ENCODE results near the gene TUB.

DNA sequence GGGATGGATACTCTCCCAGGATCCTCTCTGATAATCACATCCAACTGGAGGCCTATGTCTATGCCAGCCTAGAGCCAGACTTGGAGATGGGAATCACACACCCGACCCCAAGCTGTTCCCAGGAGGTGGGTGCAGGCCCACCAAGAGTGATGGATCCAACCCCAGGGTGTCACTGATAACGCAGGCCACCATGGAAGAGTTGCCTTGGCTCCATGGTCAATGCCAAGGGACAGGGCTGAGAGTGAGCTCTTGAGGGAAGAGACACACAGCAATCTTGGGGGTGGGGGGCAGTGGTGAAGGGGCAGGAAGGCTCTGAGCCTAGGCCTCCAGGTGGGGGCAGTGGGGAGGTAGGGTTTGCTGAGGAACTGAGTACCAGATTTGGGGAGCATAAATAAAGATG is 16.9 kb downstream of the TUB start:
- TF ChIP-seq, protein P1, sequence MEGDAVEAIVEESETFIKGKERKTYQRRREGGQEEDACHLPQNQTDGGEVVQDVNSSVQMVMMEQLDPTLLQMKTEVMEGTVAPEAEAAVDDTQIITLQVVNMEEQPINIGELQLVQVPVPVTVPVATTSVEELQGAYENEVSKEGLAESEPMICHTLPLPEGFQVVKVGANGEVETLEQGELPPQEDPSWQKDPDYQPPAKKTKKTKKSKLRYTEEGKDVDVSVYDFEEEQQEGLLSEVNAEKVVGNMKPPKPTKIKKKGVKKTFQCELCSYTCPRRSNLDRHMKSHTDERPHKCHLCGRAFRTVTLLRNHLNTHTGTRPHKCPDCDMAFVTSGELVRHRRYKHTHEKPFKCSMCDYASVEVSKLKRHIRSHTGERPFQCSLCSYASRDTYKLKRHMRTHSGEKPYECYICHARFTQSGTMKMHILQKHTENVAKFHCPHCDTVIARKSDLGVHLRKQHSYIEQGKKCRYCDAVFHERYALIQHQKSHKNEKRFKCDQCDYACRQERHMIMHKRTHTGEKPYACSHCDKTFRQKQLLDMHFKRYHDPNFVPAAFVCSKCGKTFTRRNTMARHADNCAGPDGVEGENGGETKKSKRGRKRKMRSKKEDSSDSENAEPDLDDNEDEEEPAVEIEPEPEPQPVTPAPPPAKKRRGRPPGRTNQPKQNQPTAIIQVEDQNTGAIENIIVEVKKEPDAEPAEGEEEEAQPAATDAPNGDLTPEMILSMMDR (IDR thresholded peaks at IDR 0.05 in 8 of 11, conservative IDR thresholded peaks at IDR 0.05 in 3 of 11), result no peak
- TF ChIP-seq POLR2A (IDR thresholded peaks at IDR 0.05) (no peak), POLR2AphosphoS5 (IDR thresholded peaks at IDR 0.05) (no peak)

All from spleen (tissue), 7 donors.